CD4-positive, alpha-beta T cell treated with Interleukin-6 for 4 hours (primary cell): ENCODE data around the gene TCF21.
"Not testable (repeated sequence)": the region's sequence is repeated elsewhere in the genome, so short reads cannot be mapped to it uniquely, and the experiment has no call there.

Experiments used
- DNase-seq: peaks from one replicate; pipeline ENCODE4 v3.0.0-alpha.2; 2020; ENCODE audit warnings: mixed read lengths

Gene TCF21

GRCh38 chr6:133888929-133889556 is at the start of gene TCF21:
Gene TCF21, plus strand, starts transcription at chr6:133889113. Its CDS starts 285 bp downstream, at chr6:133889398.
- DNase-seq: no peak

DNA sequence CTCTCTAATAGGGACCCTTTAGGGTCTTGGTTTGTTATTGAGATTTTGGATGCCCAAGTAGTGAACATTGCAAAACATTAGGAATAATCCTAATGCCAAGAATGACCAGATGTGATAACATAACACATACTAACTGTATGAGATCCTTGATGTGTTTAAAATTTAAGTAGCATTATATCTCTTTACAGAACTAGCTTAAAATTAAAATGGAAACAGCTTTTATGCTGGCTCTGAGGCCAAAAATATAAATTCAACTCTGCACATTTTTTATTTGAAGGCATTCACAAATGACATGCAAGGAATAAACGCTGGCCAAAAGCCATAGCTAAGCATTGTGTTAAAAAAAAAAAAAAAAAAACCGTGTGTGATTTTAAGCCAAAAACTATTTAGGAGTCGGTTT is 47.7 kb upstream of the TCF21 start:
- no peak for DNase-seq

DNA sequence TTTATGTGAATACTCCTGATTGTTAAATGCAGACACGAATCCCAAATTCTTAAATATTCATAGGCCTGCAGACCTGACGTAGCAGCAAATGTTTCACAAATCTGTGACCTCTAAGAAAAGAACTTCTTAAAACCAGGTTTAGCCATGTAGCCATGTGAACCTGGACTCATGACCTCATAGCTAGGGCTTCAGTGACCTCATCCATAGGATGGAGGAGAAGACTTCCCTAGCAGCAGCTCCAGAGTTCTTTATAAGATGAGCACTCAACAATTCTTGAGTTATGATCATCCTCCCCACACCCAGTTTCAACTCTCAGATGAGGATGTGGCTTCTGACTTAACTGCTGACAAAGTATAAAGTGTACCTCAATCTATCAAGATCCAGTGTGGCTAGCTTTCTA is 45.8 kb upstream of the TCF21 start:
- no peak for DNase-seq

- DNase-seq: no peak
Observed at GRCh38 chr6:133844709-133845108, 44.2 kb upstream of the TCF21 start.

- no peak for DNase-seq
Observed at GRCh38 chr6:133854041-133854363, 34.9 kb upstream of the TCF21 start.

DNA sequence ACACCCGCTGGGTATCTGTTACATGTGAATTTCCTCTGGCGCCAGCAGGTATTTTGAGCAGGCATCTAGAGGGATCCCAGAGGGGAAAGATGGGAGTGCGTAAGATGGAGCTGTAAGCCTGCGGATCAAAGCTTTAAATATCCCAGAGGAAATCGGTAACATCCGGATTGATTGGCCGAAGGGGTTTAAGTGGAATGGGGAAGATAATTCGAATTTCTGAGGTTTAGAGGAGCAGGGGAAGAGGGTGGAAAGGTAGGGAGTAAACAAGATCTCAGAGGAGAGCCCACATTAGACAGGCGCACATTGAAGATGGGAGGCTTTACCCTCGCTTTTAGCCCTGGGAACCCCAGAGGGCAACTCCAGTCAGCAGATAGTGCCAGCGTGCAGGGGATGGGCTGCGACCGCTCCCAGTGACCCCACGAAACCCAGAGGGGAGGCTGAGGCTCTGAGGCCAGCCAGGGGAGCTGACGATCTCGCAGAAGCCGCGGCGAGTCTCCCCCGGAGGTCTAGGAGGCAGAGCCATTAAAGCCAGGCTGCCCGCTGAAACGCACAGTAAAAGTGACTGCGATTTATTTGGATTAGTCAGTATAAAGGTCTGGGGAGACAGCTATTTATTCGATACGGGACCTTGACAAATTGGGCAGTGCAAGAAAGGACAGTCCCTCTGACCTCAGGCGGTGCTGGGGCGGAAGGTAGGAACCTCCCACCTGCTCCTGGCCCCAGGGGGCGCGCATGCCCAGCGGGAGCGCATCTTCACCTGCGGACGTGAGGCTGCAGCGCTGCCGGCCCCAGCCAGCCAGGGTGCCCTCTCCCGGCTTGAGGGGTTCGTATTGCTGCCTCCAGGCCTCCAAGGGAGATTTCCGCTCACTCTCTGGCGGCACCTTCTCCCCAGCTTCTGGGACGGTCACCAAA is 34.3 kb upstream of the TCF21 start:
- DNase-seq: no peak

- no peak for DNase-seq
Observed at GRCh38 chr6:133855276-133855990, 33.5 kb upstream of the TCF21 start.

DNA sequence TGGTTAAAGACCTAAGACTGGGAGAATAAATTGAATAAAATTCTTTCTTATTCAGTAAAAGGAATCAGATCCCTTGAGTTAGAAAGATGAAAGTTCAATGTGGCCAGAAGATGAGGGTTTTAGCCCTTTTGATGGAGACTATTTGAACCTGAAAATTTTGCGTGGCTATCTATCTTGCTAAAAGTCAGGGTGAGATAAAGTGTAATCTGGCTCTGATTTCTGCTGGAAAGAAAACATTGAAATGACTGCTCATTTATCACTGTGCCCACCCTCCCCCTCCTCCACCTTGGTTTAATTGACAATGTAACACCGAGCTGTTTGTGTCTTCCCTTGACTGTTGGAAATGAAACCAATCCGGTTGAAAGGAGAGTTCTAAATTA is 32.9 kb upstream of the TCF21 start:
- no peak for DNase-seq

DNA sequence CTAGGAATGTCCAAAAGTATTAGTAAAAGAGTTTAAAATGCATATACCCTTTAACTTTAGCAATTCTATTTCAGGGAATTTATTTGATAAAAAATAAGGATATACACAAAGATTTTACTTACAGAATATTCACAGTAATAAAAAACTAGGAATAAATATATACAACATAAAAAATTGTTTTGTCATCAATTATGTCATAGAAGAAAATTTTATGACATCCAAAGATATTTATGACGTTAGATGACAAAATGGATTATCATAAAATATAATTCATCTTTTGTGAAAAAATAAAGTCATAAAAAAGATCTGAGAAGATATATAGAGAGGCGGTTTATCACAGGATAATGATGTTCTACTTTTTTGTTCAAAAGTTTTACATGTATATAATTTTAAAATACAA is 32.0 kb upstream of the TCF21 start:
- DNase-seq: no peak

DNA sequence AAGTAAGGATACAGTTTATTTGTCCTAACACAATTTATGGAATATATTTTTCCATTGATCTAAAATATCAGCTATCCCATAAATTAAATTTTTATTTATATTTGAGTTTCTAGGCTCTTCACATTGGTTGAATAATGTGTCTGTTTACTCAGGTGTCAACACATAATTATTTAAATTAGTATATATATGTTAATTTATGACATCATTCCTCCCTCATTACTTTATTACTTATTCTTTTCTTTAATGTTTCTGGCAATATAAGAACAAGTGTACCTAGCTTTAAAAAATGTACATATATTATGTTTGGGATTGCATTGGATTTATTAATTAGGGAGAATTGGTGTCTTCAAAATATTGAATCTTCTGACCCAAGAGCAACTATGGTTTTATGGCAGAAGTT is 31.2 kb upstream of the TCF21 start:
- no peak for DNase-seq

DNA sequence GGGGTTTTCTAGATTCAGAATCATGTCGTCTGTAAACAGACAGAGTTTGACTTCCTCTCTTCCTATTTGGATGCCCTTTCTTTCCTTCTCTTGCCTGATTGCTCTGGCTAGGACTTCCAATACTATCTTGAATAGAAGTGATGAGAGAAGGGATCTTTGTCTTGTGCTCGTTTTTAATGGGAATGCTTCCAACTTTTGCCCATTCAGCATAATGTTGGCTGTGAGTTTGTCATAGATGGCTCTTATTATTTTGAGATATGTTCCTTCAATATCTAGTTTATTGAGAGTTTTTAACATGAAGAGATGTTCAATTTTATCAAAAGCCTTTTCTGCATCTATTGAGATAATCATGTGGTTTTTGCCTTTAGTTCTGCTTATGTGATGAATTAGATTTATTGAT is 27.6 kb upstream of the TCF21 start:
- DNase-seq: not testable (repeated sequence)

DNA sequence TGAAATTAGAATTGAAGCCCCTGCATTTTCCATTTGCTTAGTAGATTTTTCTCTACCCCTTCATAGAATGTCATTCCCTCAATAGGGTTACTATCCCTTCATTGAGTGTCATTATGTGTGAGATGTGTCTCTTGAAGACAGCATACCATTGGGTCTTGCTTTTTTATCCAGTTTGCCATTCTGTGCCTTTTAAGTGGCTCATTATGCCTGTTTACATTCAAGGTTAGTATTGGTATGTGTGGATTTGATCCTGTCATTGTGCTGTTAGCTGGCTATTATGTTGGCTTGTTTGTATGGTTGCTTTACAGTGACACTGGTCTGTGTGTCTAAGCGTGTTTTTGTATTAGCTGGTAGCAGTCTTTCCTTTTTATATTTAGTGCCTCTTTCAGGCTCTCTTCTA is 25.7 kb upstream of the TCF21 start:
- no peak for DNase-seq

GRCh38 chr6:133865680-133866079 is 23.2 kb upstream of the TCF21 start:
- no peak for DNase-seq

GRCh38 chr6:133871131-133871530 is 17.8 kb upstream of the TCF21 start:
- DNase-seq: no peak

DNA sequence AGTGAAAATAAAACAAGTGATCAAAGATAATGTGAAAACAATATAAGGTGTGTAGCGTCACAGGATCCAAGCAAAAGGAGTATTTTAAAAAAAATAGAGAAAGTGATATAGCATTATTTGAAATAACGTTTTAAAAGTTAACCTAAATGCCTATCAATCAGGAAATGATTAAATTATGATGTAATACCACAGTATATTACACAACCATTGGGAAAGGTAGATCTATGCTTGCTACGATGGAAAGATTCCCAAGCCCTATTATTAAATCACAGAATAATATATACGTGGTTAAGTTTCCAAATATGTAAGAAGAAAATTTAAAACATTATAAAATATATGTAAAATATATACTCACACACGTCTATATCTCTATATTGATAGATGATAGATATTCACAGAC is 15.4 kb upstream of the TCF21 start:
- no peak for DNase-seq

DNA sequence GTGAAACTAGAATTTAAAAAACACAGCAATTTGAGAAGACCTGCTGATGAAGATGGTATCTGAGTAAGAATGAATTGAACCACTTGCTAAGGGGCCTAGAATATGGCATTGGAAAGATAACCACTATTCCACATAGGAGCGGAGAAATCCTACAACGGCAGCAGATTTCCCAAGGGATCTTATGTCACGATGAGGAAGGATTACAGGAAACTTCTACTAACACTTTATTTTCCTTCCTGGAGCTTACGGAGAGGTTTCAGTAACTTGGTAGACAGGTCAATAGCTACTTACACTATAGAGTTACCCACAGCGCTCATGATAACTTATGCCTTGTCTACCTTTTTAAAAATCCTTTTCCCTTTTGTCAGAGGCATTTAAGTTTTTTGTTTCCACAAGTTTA is 11.8 kb upstream of the TCF21 start:
- DNase-seq: no peak

DNA sequence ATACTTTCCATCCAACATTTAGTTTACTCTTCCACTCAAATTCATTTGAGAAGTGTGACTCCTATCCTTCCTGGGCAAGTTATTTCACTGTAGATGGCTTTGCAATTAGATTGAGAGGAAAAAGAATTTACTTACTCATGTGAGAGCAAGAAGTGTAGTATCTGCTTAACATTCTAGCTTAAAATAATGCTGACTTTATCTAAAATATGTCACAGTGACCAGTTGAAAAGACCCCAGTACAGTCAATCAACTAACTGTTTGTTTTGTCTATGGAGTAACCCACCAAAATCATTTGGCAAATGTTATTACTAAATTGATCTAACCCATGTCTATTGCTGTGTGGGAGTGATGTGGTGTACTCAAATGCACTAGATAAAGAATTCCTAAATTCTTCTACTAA is 8.9 kb upstream of the TCF21 start:
- DNase-seq: no peak

GRCh38 chr6:133880896-133881295 is 8.0 kb upstream of the TCF21 start:
- DNase-seq: no peak

DNA sequence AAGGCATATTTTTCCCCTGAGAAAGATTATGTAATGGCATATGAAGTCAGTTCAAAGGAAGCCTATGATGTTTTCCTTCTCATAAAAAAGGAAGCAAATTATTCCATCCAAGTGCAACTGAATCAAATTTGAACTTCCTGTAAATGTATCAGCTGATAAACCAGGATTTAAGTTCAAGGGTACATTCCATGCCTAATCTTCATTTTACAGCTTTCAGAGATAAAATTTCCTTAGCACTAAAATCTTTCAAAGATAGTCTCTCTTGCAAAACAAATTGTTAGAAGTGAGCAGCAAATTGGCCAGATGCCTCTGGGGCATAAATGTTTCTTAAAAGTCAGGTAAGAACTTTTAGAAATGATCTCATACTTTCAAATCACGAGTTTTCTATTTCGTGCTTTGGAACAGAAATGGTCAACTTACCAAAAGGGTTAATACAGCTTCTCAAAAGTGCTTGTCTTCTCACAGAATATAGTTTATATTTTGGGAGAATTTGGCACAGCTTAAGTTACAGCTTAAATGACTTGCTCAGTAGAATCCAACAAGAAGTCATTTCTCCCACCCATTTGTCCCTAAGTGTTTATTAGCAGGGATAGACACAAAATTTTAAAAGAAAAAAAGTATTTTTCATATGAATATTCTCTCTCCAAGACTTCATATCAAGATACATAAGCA is 2.7 kb upstream of the TCF21 start:
- no peak for DNase-seq

- no peak for DNase-seq
Observed at GRCh38 chr6:133887156-133887879, 1.6 kb upstream of the TCF21 start.

- no peak for DNase-seq
Observed at GRCh38 chr6:133887880-133888230, 1.1 kb upstream of the TCF21 start.

DNA sequence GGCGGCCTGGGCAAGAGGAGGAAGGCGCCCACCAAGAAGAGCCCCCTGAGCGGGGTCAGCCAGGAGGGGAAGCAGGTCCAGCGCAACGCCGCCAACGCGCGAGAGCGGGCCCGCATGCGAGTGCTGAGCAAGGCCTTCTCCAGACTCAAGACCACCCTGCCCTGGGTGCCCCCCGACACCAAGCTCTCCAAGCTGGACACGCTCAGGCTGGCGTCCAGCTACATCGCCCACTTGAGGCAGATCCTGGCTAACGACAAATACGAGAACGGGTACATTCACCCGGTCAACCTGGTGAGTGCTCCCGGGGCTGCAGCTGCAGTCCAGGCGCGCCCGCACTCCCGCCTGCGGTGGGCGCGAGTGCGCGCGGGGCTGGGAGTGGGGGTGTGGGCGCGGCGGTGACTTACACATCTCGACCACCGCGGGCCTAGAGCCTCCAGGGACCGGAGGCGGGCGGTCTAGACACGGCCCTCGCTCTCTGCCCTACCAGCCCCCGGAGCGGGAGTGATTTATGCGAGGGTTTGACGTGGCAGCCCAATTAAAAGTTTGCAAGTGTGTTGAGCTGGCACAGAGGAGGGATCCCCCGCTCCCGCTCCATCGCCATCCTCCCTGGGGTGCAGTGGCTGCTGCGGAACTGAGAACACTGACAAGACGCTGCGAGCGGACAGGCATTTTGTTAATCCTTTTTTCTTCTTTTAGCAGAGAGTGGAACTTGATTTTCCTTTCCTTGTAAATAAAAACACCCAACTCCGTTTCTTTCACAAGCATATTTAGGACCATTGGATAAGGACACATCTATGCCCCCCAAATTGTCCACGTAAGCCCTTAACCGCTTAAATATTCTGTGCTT is 867 bp downstream of the TCF21 start:
- DNase-seq: no peak
